NCI-H1436 treated with DMSO at 0.1 percent for 48 hours (cell line): Measurements from ENCODE around the gene NCAPH2.

Experiments used
- DNase-seq: peaks from one replicate; lab custom pipeline; 2025; lab: John Stamatoyannopoulos, UW

NCAPH2 gene

DNA sequence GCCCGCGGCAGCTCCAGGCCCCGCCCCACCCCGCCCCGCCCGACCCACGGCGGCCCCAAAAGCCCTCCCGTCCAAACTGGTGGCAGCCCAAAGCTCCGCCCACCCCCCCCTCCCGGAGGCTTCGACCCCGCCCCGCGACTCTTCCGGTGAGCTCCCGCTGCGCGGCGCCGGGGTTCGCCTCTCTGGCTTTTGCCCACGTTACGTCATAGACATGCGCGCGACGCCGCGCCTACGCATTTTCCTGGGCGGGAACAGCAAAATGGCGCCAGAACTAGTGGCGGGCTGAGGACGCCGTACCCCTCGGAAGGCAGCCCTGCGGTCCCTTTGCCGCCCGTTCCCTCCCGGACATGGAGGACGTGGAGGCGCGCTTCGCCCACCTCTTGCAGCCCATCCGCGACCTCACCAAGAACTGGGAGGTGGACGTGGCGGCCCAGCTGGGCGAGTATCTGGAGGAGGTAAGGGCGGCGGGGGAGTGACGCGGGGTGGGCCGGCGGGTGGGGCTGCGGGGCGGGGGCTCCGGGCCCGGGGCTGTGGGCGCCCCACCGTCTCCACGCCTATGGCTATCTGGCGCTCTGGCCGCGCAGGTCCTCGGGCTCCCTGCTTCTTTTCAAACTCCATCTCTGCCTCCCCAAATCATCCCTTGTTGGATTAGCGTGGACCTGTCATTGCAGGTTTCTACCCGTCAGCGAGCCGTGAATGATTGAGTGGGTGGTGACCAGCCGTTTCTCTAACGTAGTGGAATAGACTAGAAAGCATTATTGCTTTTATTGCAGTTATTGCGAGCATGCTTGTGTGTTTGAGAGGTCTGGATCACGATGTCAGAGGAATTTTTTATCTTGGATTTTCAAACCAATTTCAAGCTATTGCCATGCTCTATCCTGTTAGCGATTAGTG lies at the start of gene NCAPH2:
Gene NCAPH2, plus strand, starts transcription at position 234 of the 894 bp plus-strand sequence. Its CDS starts 114 bp downstream, at position 348.
- DNase-seq = peak; percentile 76

DNA sequence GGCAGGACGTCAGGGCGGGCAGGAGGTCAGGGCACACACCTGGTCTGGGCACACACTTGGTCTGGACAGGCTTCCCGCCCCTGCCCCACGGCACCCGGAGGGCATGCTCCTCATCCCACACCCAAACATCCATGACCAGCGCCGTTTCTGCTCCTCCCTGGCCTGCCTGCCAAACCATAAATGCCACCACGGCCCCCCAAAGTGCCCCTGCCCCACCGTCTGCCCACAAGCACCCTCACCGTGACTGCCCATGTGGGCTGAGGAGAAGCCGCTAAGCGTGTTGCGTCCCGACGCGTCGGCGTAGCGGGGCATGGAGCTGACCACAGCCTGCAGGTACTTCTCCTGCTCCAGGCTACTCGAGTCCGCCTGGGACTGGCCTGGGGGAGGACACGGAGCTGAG lies 49.0 kb upstream of the NCAPH2 start:
- no peak for DNase-seq

DNA sequence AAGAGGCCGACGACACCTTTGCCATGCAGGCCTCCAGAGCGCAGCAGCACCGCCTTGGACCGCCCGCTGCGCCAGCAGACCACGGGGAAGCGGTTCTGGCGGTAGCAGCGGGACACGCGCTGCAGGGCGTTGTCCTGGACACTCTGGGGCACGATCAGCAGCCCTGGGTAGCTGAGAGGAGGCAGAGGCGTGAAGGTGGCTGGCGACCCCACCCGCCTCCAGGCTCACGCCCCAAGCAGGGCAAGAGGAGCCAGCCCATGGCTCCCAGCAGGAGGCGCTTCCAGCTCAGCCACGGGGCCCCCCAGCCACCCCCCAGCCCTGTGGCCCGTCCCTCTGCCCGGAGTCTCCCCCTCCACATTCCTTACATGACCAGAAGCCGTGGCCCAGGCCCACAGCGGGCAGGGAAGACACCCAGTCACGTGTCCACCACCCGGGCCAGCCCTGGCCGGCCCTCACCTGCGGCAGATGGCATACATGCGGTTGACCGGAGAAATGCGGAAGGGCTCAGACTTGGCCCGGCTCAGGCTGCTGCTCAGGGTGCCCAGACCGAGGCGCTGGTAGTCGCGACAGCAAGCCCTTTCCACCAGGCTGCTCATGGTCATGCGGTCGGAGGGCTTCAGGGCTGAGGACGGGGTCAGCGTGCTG lies 48.4 kb upstream of the NCAPH2 start:
- DNase-seq = no peak

DNA sequence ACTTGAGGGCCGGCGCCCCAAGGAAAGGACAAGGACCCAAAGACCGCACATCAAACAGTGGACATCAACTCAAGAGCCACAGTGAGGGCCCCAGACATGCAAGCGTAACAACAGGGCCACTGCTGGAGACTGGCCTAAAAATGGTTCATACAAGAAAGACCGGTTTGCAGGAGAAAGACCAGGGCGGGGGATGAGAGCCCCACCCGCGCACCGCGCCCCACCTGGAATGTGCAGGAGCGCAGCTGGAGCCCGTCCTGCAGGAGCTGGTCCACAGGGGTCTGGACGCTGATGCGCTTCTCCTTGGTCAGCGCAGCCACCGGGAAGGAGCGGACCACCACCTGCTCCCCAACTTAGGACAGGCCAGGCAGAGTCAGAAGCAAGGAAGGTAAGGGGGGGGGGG lies 47.1 kb upstream of the NCAPH2 start:
- DNase-seq = no peak

- DNase-seq = no peak
Measured at GRCh38 chr22:50461536-50461935, 46.5 kb upstream of the NCAPH2 start.

DNA sequence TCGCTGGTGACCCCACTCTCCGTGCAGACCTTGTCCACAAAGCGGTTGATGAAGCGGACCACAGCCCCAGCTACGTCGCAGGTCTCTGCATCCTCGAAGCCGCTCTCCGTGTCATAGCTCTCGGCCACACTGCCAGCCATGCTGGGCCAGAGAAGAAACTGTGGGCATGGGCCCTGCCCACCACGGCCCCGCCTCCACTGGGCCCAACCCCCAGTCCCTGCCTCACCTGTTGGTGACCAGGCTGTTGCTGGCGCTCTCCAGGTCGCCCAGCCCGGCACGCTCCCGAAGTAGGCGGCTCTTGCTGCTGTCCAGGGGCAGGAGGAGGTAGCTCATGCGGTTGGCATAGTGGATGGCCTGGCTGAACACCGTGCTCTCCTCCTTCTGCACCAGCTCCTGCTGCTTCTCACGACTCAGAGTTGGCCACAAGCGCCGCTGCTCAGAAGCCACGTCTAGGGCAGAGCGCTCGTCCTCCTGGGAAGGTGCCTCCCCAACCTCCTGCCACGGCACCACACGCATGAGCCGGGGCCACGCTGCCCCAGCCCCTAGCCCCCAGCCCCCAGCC lies 46.0 kb upstream of the NCAPH2 start:
- no peak for DNase-seq

GRCh38 chr22:50463188-50463900 lies 44.7 kb upstream of the NCAPH2 start:
- DNase-seq = no peak

GRCh38 chr22:50464451-50464850 lies 43.6 kb upstream of the NCAPH2 start:
- no peak for DNase-seq

DNA sequence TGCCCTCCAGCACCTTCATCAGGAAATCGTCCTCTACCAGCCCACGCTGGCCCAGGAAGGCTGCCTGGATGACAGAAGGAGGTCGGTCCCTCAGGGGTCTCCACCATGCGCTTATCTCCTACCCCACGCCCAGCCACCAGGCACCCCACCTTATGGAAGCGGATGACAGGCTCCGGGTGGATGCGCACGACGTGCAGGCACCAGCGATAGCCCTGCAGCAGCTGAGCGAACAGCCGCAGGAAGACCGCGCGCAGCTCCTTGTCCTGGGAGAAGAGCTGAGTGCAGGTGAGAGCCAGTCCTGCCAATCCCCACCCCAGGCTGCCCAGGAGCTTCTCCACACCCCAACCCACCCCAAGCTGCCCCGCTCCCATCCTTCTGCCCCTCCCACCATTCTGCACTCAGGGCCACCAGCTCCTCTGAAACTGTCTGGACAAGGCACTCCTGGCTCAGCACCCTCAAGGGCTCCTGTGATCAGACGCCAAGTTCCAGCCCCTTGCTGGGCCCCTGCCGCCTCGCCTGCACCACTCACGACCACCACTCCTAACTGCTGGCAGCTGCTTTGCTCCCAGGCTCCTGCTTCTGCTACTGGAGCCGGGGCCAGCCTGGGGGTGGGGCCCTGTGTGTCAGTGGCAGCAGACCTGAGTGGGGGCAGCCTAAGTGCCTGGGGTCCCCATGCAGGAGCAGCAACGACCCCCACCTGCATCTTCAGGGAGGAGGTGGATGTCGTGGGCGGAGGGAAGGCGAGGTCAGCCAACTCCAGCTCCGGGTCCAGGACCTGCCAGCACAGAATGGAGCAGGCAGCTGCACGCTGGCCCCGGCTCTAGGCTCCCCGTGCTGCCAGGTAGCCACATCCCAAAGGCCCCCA lies 42.7 kb upstream of the NCAPH2 start:
- no peak for DNase-seq

GRCh38 chr22:50467341-50467740 lies 40.7 kb upstream of the NCAPH2 start:
- DNase-seq = no peak

GRCh38 chr22:50467773-50468440 lies 40.1 kb upstream of the NCAPH2 start:
- no peak for DNase-seq

DNA sequence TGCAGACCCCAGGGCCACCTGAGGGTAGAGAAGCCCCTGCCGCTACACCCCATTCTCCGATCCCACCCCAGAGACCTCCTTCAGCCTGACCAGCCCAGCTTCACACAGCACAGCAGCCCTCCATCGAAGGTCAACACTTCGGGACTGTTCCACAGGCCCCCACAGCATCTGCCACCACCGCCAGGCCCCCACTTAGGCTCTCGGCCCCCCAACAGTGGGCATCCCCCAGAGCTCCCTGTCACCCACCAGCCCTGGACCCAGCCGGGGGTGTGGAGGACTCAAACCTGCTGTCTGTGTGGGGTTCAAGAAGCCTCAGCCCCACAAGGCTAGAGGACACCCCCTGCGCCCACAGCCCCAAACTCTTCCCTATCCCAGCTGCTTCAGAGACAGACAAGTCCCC lies 39.4 kb upstream of the NCAPH2 start:
- no peak for DNase-seq

DNA sequence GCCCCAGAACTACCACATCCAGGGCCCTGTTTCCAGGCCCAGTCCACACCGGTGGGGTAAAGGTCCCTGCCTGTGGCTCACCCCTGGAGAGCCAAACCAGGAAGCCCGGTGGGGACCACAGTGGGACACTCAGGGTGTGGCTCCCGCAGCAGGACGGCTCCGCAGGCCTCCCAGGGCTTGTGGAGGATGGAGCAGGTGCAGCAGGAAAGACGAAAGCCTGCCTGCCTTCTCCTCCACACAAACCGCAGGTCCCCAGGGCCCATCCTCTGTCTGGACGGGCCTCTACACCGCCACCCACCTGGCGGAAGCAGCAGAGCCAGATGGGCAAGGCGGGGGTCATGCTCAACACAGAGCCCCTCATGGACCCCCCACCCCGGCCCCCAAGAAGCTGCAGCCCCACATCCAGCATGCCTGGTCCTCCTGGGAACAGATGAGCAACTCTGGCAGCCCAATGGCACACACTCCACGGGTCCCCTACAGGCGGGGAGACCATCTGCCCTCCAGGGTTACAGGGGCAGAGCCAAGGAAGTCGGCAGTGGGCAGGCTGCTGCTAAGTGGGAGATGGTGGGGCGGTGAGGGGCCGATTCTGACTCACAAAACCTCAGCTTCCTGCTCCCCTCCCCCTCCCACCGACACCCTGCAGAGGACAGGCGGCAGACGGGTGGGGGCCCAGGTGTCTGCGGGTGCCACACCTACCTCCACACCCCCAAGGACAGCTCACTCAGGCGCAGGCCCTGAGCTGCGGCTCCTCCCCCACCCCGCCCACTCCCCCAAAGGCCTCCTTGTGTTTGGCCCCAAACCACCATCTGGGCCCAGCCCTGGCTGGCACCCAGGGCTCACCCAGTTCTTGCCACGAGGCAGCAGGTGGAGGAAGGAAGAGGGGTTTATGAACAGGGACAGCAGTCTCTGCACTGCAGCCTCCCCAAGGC lies 38.4 kb upstream of the NCAPH2 start:
- peak; percentile 68 for DNase-seq

GRCh38 chr22:50470491-50470890 lies 37.5 kb upstream of the NCAPH2 start:
- DNase-seq = no peak

GRCh38 chr22:50471197-50471847 lies 36.7 kb upstream of the NCAPH2 start:
- no peak for DNase-seq

DNA sequence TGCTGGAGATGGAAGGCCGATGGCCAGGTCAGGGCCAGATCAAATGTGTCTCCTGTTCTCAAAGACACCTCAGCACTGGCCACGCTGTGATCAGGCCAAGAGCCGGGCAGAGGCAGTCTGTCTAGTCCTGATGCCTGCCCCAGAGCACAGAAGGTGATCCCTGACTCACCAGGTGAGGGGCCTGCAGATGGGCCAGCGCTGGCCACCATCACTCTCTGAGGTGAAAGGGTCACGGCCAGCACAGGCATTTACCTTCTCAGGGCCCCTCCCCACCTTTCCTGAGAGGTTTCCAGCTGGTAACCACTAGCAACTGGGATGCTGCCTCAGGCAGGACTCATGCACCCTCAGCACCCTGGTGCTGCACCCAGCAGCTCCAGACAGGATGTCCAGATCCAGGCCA lies 36.1 kb upstream of the NCAPH2 start:
- no peak for DNase-seq

- no peak for DNase-seq
Measured at GRCh38 chr22:50473088-50473487, 34.9 kb upstream of the NCAPH2 start.

GRCh38 chr22:50473855-50474671 lies 34.0 kb upstream of the NCAPH2 start:
- no peak for DNase-seq
